ENCODE results near the gene DENND2A. TPM values are rescaled to one million over a fixed set of nuclear protein-coding genes. Genes with fewer than 3 reads are reported as not detected.
"Not testable (repeated sequence)": the region's sequence is repeated elsewhere in the genome, so short reads cannot be mapped to it uniquely, and the experiment has no call there.

DENND2A gene
- polyA plus RNA-seq, 3 donors, result not detected

- Mint-ChIP-seq H3K9me3 (peaks cover 0 to 2% (median 0%) of the 10 kb centered on the region in 7 donors), H3K27ac (no peak overlapping the region), H3K27me3 (ENCODE audit: low read depth in 3 of 3) (peaks cover 9 to 14% (median 11%) of the 10 kb centered on the region in 3 donors), H3K4me1 (no peaks in the 10 kb centered on the region), H3K36me3 (no peaks in the 10 kb centered on the region), H3K4me3 (no peak overlapping the region)
- intact Hi-C loops (cut with micrococcal nuclease), result no loop called here
- H3K4me2 ChIP-seq (replicated peaks; ENCODE audit: extremely low read depth, low read length, poor library complexity, severe bottlenecking), result no peak overlapping the region
- H3K27me3 ChIP-seq (ENCODE audit: control insufficient read depth in 2 of 2, insufficient read depth in 2 of 2, low read length in 2 of 2), result no peaks in the 10 kb centered on the region
- no peaks in the 10 kb centered on the region for H3K4me1 ChIP-seq (ENCODE audit: control insufficient read depth in 1 of 2, insufficient read depth in 2 of 2, low read length in 2 of 2)
- no peaks in the 10 kb centered on the region for H4K20me1 ChIP-seq (ENCODE audit: insufficient read depth, low read length)
- no peaks in the 10 kb centered on the region for H3K9me3 ChIP-seq (replicated peaks in 1 of 2; ENCODE audit: control insufficient read depth in 1 of 2, insufficient read depth in 1 of 2, low read length in 2 of 2)
- no peak for DNase-seq
- H2AFZ ChIP-seq (ENCODE audit: insufficient read depth, low read depth, low read length, poor library complexity, severe bottlenecking), result no peak overlapping the region
- no peak for TF ChIP-seq CTCF (IDR thresholded peaks at IDR 0.05)
- no peak overlapping the region for H3K27ac ChIP-seq (ENCODE audit: low read depth in 1 of 2, low read length in 2 of 2)
- no peaks in the 10 kb centered on the region for H3K79me2 ChIP-seq (ENCODE audit: insufficient read depth, low read length)
- no peak overlapping the region for H3K4me3 ChIP-seq (replicated peaks in 1 of 3; ENCODE audit: low read depth in 2 of 3, low read length in 3 of 3)
- H3K36me3 ChIP-seq (replicated peaks in 1 of 2; ENCODE audit: control insufficient read depth in 1 of 2, insufficient read depth in 2 of 2, low read length in 2 of 2), result no peaks in the 10 kb centered on the region
- no peak overlapping the region for H3K9ac ChIP-seq (ENCODE audit: insufficient read depth, low read length, poor library complexity, severe bottlenecking)
- 89% methylated on average over 7 of the region's 13 CpGs for WGBS (ENCODE audit: insufficient coverage)
Observed at GRCh38 chr7:140557809-140558518, 82.6 kb downstream of the DENND2A start.

- no peaks in the 10 kb centered on the region for H3K36me3 Mint-ChIP-seq
- peaks cover 6 to 12% (median 10%) of the 10 kb centered on the region in 3 donors for H3K27me3 Mint-ChIP-seq (ENCODE audit: low read depth in 3 of 3)
- H3K9me3 Mint-ChIP-seq, result peaks cover 0 to 2% (median 0%) of the 10 kb centered on the region in 7 donors
- DNase-seq, result no peak
- H3K4me1 ChIP-seq (ENCODE audit: control insufficient read depth in 1 of 2, insufficient read depth in 2 of 2, low read length in 2 of 2), result no peaks in the 10 kb centered on the region
- H3K79me2 ChIP-seq (ENCODE audit: insufficient read depth, low read length), result no peaks in the 10 kb centered on the region
- no peak for TF ChIP-seq CTCF (IDR thresholded peaks at IDR 0.05)
- no peak overlapping the region for H3K4me3 Mint-ChIP-seq
- WGBS (ENCODE audit: insufficient coverage), result 100% methylated on average over 2 of the region's 6 CpGs
- H3K4me1 Mint-ChIP-seq, result no peaks in the 10 kb centered on the region
- no peaks in the 10 kb centered on the region for H4K20me1 ChIP-seq (ENCODE audit: insufficient read depth, low read length)
- no peaks in the 10 kb centered on the region for H3K36me3 ChIP-seq (replicated peaks in 1 of 2; ENCODE audit: control insufficient read depth in 1 of 2, insufficient read depth in 2 of 2, low read length in 2 of 2)
- no peak overlapping the region for H3K4me3 ChIP-seq (replicated peaks in 1 of 3; ENCODE audit: low read depth in 2 of 3, low read length in 3 of 3)
- no peaks in the 10 kb centered on the region for H3K27me3 ChIP-seq (ENCODE audit: control insufficient read depth in 2 of 2, insufficient read depth in 2 of 2, low read length in 2 of 2)
- intact Hi-C loops (cut with micrococcal nuclease), result no loop called here
- no peak overlapping the region for H3K9ac ChIP-seq (ENCODE audit: insufficient read depth, low read length, poor library complexity, severe bottlenecking)
- H3K27ac ChIP-seq (ENCODE audit: low read depth in 1 of 2, low read length in 2 of 2), result no peak overlapping the region
- no peaks in the 10 kb centered on the region for H3K9me3 ChIP-seq (replicated peaks in 1 of 2; ENCODE audit: control insufficient read depth in 1 of 2, insufficient read depth in 1 of 2, low read length in 2 of 2)
- H2AFZ ChIP-seq (ENCODE audit: insufficient read depth, low read depth, low read length, poor library complexity, severe bottlenecking), result no peak overlapping the region
- H3K27ac Mint-ChIP-seq, result no peak overlapping the region
- H3K4me2 ChIP-seq (replicated peaks; ENCODE audit: extremely low read depth, low read length, poor library complexity, severe bottlenecking), result no peak overlapping the region
Observed at GRCh38 chr7:140557069-140557468, 83.5 kb downstream of the DENND2A start.

DNA sequence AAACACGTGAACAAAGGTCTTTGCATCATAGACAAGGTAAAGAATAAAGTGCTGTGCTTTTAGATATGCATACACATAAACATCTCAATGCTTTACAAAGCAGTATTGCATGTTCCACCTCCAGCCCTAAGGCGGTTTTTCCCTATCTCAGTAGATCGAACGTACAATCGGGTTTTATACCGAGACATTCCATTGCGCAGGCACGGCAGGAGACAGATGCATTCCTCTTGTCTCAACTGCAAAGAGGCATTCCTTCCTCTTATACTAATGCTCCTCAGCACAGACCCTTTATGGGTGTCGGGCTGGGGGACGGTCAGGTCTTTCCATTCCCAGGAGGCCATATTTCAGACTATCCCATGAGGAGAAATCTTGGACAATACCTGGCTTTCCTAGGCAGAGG, 87.4 kb downstream of the DENND2A start:
- H2AFZ ChIP-seq (ENCODE audit: insufficient read depth, low read depth, low read length, poor library complexity, severe bottlenecking); intact Hi-C loops (cut with micrococcal nuclease); DNase-seq; H3K27ac Mint-ChIP-seq; H3K4me1 Mint-ChIP-seq; H3K4me2 ChIP-seq (replicated peaks; ENCODE audit: extremely low read depth, low read length, poor library complexity, severe bottlenecking); H3K27ac ChIP-seq (ENCODE audit: low read depth in 1 of 2, low read length in 2 of 2); H3K36me3 ChIP-seq (replicated peaks in 1 of 2; ENCODE audit: control insufficient read depth in 1 of 2, insufficient read depth in 2 of 2, low read length in 2 of 2); H3K79me2 ChIP-seq (ENCODE audit: insufficient read depth, low read length); H4K20me1 ChIP-seq (ENCODE audit: insufficient read depth, low read length); H3K4me1 ChIP-seq (ENCODE audit: control insufficient read depth in 1 of 2, insufficient read depth in 2 of 2, low read length in 2 of 2); H3K9me3 Mint-ChIP-seq; H3K36me3 Mint-ChIP-seq; H3K9me3 ChIP-seq (replicated peaks in 1 of 2; ENCODE audit: control insufficient read depth in 1 of 2, insufficient read depth in 1 of 2, low read length in 2 of 2); H3K4me3 Mint-ChIP-seq; H3K4me3 ChIP-seq (replicated peaks in 1 of 3; ENCODE audit: low read depth in 2 of 3, low read length in 3 of 3); H3K9ac ChIP-seq (ENCODE audit: insufficient read depth, low read length, poor library complexity, severe bottlenecking); H3K27me3 ChIP-seq (ENCODE audit: control insufficient read depth in 2 of 2, insufficient read depth in 2 of 2, low read length in 2 of 2): not testable (repeated sequence)
- H3K27me3 Mint-ChIP-seq (ENCODE audit: low read depth in 3 of 3), result peaks cover 2 to 12% (median 3%) of the 10 kb centered on the region in 3 donors
- 93% methylated on average over 9 of the region's 10 CpGs for WGBS (ENCODE audit: insufficient coverage)

Data from CD14-positive monocyte (primary cell).